HepG2 (cell line): ENCODE results near the gene ZKSCAN1. TPM values are rescaled to one million over a fixed set of nuclear protein-coding genes. Genes with fewer than 3 reads are reported as not detected.

Source experiments
- ARNTL ChIP-seq: sonication (generic); formaldehyde crosslinking; IDR thresholded peaks from 2 replicates; pipeline ENCODE4 v1.4.0; 2020; ENCODE audit warnings: mild to moderate bottlenecking, missing genetic modification reagents
- E2F2 ChIP-seq: sonication (generic); formaldehyde crosslinking; IDR thresholded peaks from 2 replicates; pipeline ENCODE4 v1.4.0; 2020; ENCODE audit warnings: missing genetic modification reagents, borderline replicate concordance
- ELF4 ChIP-seq: sonication (generic); formaldehyde crosslinking; IDR thresholded peaks from 2 replicates; pipeline ENCODE4 v1.5.0; 2020; ENCODE audit warnings: missing genetic modification reagents, mild to moderate bottlenecking, moderate library complexity, borderline replicate concordance
- MED8 ChIP-seq: sonication (generic); formaldehyde crosslinking; IDR thresholded peaks from 2 replicates; pipeline ENCODE4 v1.8.1; 2023; ENCODE audit warnings: mild to moderate bottlenecking, missing genetic modification reagents; ENCODE audit not compliant: insufficient replicate concordance
- NR2C2 ChIP-seq: sonication (generic); formaldehyde crosslinking; IDR thresholded peaks from 2 replicates; pipeline ENCODE4 v1.4.0; 2020; ENCODE audit warnings: missing genetic modification reagents, mild to moderate bottlenecking, moderate library complexity, borderline replicate concordance
- PITX1 ChIP-seq: sonication (generic); formaldehyde crosslinking; IDR thresholded peaks from 2 replicates; pipeline ENCODE4 v1.5.1; 2020; ENCODE audit warnings: mild to moderate bottlenecking, missing genetic modification reagents
- POGZ ChIP-seq: sonication (generic); formaldehyde crosslinking; IDR thresholded peaks from 2 replicates; pipeline ENCODE4 v1.4.0; 2020; ENCODE audit warnings: mild to moderate bottlenecking, missing genetic modification reagents
- POLR2AphosphoS2 ChIP-seq: IDR thresholded peaks from 2 replicates; pipeline ENCODE4 v1.6.1; 2011; ENCODE audit warnings: low read depth, low read length, improper control_type of control experiment
- PRDM4 ChIP-seq: sonication (generic); formaldehyde crosslinking; IDR thresholded peaks from 2 replicates; pipeline ENCODE4 v1.9.0; 2021; ENCODE audit warnings: missing genetic modification reagents, borderline replicate concordance
- RARG ChIP-seq: sonication (generic); formaldehyde crosslinking; IDR thresholded peaks from 2 replicates; pipeline ENCODE4 v1.4.0; 2020; ENCODE audit warnings: low read depth, mild to moderate bottlenecking, missing genetic modification reagents
- REL ChIP-seq: sonication (generic); formaldehyde crosslinking; conservative IDR thresholded peaks from 2 replicates; pipeline ENCODE4 v1.8.0; 2022; ENCODE audit warnings: mild to moderate bottlenecking, missing genetic modification reagents, moderate library complexity
- RFXANK ChIP-seq: IDR thresholded peaks from 2 replicates; pipeline ENCODE4 v1.6.1; 2016
- SIN3A ChIP-seq: IDR thresholded peaks from 2 replicates; pipeline ENCODE4 v1.6.1; 2011; ENCODE audit warnings: low read depth, mild to moderate bottlenecking, control low read depth, low read length, borderline replicate concordance
- SP1 ChIP-seq, 2 experiments: fragments of 450-650 bp in 1 of 2; sonication (generic) in 1 of 2; formaldehyde crosslinking in 1 of 2; IDR thresholded peaks; 2 replicates each; pipeline versions ENCODE4 v1.4.0 to v1.6.1; 2016 to 2020; ENCODE audit warnings: missing genetic modification reagents in 1 of 2
- SP2 ChIP-seq: sonication (generic); formaldehyde crosslinking; IDR thresholded peaks from 2 replicates; pipeline ENCODE4 v1.5.1; 2020; ENCODE audit warnings: mild to moderate bottlenecking, missing genetic modification reagents
- YY1 ChIP-seq: IDR thresholded peaks from 2 replicates; pipeline ENCODE4 v1.6.1; 2011; ENCODE audit warnings: low read length, low read depth, moderate library complexity, mild to moderate bottlenecking; ENCODE audit not compliant: insufficient read depth, insufficient replicate concordance
- ZNF337 ChIP-seq: sonication (generic); formaldehyde crosslinking; IDR thresholded peaks from 2 replicates; pipeline ENCODE4 v1.5.1; 2020; ENCODE audit warnings: missing genetic modification reagents, low read depth, mild to moderate bottlenecking, borderline replicate concordance
- ZNF562 ChIP-seq: sonication (generic); formaldehyde crosslinking; IDR thresholded peaks from 2 replicates; pipeline ENCODE4 v1.8.0; 2022; ENCODE audit warnings: missing genetic modification reagents, borderline replicate concordance
- ZNF577 ChIP-seq: sonication (generic); formaldehyde crosslinking; IDR thresholded peaks from 2 replicates; pipeline ENCODE4 v1.4.0; 2020; ENCODE audit warnings: mild to moderate bottlenecking, low read depth, missing genetic modification reagents, borderline replicate concordance
- ZNF652 ChIP-seq: IDR thresholded peaks from 2 replicates; pipeline ENCODE4 v1.6.1; 2016; ENCODE audit warnings: low read depth, borderline replicate concordance
- ZNF678 ChIP-seq: sonication (generic); formaldehyde crosslinking; IDR thresholded peaks from 2 replicates; pipeline ENCODE4 v1.4.0; 2020; ENCODE audit warnings: mild to moderate bottlenecking, missing genetic modification reagents
- ZNF710 ChIP-seq: sonication (generic); formaldehyde crosslinking; IDR thresholded peaks from 2 replicates; pipeline ENCODE4 v1.5.0; 2020; ENCODE audit warnings: mild to moderate bottlenecking, missing genetic modification reagents, borderline replicate concordance
- polyA plus RNA-seq, 8 experiments: library from polyadenylated mRNA; depleted of rRNA in 3 of 8; stranded (reverse) in 7 of 8; unstranded in 1 of 8; fragments of >200 nt; fragmentation: Illumina TruSeq in 4 of 8; extraction: Trizol in 4 of 8; gene quantifications; 2 replicates each; pipeline versions ENCODE4 v1.2.1 to v1.2.3, GENCODE V29; 2011 to 2016; ENCODE audit warnings: low read depth in 4 of 8, missing spikeins in 1 of 8, mixed read lengths in 1 of 8; ENCODE audit not compliant: insufficient read depth in 1 of 8
- total RNA-seq, 5 experiments: library from RNA; depleted of rRNA; stranded (reverse); fragments of >200 nt; fragmentation: Illumina TruSeq; extraction: Trizol; gene quantifications; 2 replicates each; pipeline ENCODE4 v1.2.3, GENCODE V29; 2016; ENCODE audit warnings: low read depth in 1 of 5
- TF ChIP-seq, protein P1 (sequence below): IDR thresholded peaks from 2 replicates; pipeline ENCODE4 v1.6.1; 2018; ENCODE audit warnings: missing genetic modification reagents
- TF ChIP-seq, protein P2 (sequence below): sonication (generic); formaldehyde crosslinking; IDR thresholded peaks from 2 replicates; pipeline ENCODE4 v1.8.0; 2023; ENCODE audit warnings: mild to moderate bottlenecking, missing genetic modification reagents

Gene ZKSCAN1
- total and polyA plus RNA-seq, 2 of the 13 experiments (the other 11 are each of a cell fraction or from before 2014, with no cell fraction given): 46.4 to 60.6 TPM

GRCh38 chr7:100017300-100017699 is 1.9 kb downstream of the ZKSCAN1 start (continued):
- TF ChIP-seq ZNF710 (CRISPR knock-in tag) (no peak), E2F2 (CRISPR knock-in tag) (no peak), ZNF652 (CRISPR knock-in tag) (no peak), YY1 (no peak), NR2C2 (CRISPR knock-in tag) (no peak), ZNF678 (no peak), ARNTL (CRISPR knock-in tag) (no peak), SP1 (IDR thresholded peaks at IDR 0.05) (no peak), SP1 (CRISPR knock-in tag; IDR thresholded peaks at IDR 0.05) (no peak), SP2 (CRISPR knock-in tag) (no peak), RARG (CRISPR knock-in tag) (no peak), ELF4 (CRISPR knock-in tag) (no peak), POLR2AphosphoS2 (no peak), RFXANK (no peak), REL (CRISPR knock-in tag) (no peak), MED8 (CRISPR knock-in tag) (no peak), POGZ (no peak), ZNF337 (CRISPR knock-in tag) (no peak), SIN3A (no peak), PRDM4 (CRISPR knock-in tag) (no peak), ZNF562 (CRISPR knock-in tag) (no peak), ZNF577 (CRISPR knock-in tag) (no peak), PITX1 (peak; percentile 72)
- TF ChIP-seq, protein P1, sequence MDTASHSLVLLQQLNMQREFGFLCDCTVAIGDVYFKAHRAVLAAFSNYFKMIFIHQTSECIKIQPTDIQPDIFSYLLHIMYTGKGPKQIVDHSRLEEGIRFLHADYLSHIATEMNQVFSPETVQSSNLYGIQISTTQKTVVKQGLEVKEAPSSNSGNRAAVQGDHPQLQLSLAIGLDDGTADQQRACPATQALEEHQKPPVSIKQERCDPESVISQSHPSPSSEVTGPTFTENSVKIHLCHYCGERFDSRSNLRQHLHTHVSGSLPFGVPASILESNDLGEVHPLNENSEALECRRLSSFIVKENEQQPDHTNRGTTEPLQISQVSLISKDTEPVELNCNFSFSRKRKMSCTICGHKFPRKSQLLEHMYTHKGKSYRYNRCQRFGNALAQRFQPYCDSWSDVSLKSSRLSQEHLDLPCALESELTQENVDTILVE: 0 out of 2 replicates have a peak, but pooled peaks have one; percentile 22
- TF ChIP-seq, protein P2, sequence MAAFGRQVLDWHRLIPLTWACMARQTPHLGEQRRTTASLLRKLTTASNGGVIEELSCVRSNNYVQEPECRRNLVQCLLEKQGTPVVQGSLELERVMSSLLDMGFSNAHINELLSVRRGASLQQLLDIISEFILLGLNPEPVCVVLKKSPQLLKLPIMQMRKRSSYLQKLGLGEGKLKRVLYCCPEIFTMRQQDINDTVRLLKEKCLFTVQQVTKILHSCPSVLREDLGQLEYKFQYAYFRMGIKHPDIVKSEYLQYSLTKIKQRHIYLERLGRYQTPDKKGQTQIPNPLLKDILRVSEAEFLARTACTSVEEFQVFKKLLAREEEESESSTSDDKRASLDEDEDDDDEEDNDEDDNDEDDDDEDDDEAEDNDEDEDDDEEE: no peak
